T follicular helper cell (primary cell): ENCODE data around the gene KIAA0586.

Source experiments
- DNase-seq: peaks from one replicate; pipeline ENCODE4 v3.0.0-alpha.2; 2020; ENCODE audit warnings: low read depth

The KIAA0586 gene

DNA sequence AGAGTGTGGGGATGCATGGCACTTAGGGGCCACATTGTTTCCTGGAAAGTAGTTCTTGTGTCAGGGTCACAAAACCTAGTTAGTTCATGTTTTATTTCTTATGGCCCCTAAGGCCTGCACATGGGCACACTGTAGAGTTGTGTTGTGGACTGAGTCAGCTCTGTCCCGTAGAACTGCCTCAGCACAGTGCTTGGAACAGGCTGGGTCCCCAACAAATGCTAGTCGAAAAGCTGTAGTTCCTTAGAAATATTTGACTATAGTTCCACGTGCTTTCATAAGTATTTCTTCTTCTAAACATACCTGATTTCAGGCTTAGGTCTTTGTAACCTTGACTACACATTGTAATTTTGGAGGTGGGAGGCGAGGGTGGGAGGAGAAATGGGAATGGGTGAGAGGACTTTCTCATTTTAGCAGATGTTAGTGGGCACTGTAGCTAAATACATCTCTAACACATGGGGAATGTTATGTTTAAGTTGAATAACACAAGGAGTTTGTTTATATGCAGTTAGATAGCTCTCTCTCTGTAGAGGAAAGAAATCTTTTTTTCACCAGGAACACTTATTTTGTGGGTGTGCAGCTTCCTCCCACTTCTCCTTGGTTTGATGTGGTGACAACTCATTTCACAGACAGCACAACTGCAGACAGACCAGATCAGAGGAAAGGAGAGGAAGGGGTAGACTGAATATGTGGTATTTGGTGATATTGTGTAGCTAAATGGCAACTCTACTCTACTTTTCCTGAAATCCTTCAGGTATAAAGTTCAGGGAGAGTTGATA lies 170.7 kb downstream of the KIAA0586 start:
- DNase-seq = no peak

- DNase-seq = no peak
Measured at GRCh38 chr14:58598804-58599525, 171.4 kb downstream of the KIAA0586 start.

DNA sequence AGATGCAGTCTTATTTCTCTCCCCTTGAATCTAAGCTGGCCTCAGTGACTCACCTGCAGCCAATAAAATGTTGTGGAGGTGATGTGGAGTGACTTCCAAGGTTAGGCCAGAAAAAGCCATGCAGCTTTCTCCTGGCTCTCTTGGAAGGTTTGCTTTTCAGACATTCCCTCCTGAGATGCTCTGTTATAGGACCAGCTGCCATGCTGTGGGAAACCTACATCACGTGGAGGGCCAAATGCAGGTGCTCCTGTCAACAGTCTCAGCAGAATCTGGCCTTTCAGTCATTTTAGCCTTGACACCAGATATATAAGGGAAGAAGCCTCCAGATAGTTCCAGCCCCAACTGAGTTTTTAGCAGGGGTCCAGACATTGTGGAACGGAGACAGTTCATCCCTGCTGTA lies 172.2 kb downstream of the KIAA0586 start:
- DNase-seq = no peak
